Nephron (organoid): ENCODE measurements around the gene ID1.

Source experiments
- H3K27ac Mint-ChIP-seq, 3 experiments: 2 replicates each; pipeline ENCODE4 v1.8.0; 2020; ENCODE audit warnings: mixed read lengths in 3 of 3, mild to moderate bottlenecking in 2 of 3, moderate library complexity in 1 of 3
- H3K27me3 Mint-ChIP-seq: 2 replicates; pipeline ENCODE4 v1.8.0; 2021; ENCODE audit warnings: low read depth, mild to moderate bottlenecking, moderate library complexity, mixed read lengths
- H3K36me3 Mint-ChIP-seq: 2 replicates; pipeline ENCODE4 v1.8.0; 2020; ENCODE audit warnings: low read depth, mixed read lengths
- H3K4me1 Mint-ChIP-seq: 2 replicates; pipeline ENCODE4 v1.8.0; 2020; ENCODE audit warnings: mixed read lengths
- H3K4me3 Mint-ChIP-seq, 3 experiments: 2 replicates each; pipeline ENCODE4 v1.8.0; 2020; ENCODE audit warnings: mild to moderate bottlenecking in 3 of 3, mixed read lengths in 3 of 3, moderate library complexity in 2 of 3
- H3K9me3 Mint-ChIP-seq: 2 replicates; pipeline ENCODE4 v1.8.0; 2020; ENCODE audit warnings: mixed read lengths
- CTCF ChIP-seq, 3 experiments: fragments of 200-600 bp; sonication (generic); IDR thresholded peaks; one replicate each; pipeline ENCODE4 v1.5.0; 2021; ENCODE audit warnings: antibody characterized with exemption in 3 of 3; ENCODE audit not compliant: unreplicated experiment in 3 of 3

ID1 gene

GRCh38 chr20:31564284-31564683, 40.8 kb upstream of the ID1 start:
- Mint-ChIP-seq H3K4me1 (peaks cover 27% of the 10 kb centered on the region), H3K9me3 (no peaks in the 10 kb centered on the region)

GRCh38 chr20:31565699-31566318, 39.3 kb upstream of the ID1 start:
- H3K4me3 Mint-ChIP-seq = no peak overlapping the region
- no peak overlapping the region for H3K27ac Mint-ChIP-seq
- no peak for TF ChIP-seq CTCF (IDR thresholded peaks at IDR 0.05; ENCODE audit: unreplicated experiment in 3 of 3)
- H3K36me3 Mint-ChIP-seq = peaks cover 27% of the 10 kb centered on the region
- peaks cover 33% of the 10 kb centered on the region for H3K4me1 Mint-ChIP-seq
- no peaks in the 10 kb centered on the region for H3K27me3 Mint-ChIP-seq
- no peaks in the 10 kb centered on the region for H3K9me3 Mint-ChIP-seq

More at GRCh38 chr20:31564284-31564683, 40.8 kb upstream of the ID1 start:
- no peak for TF ChIP-seq CTCF (IDR thresholded peaks at IDR 0.05; ENCODE audit: unreplicated experiment in 3 of 3)
- H3K27ac Mint-ChIP-seq = no peak overlapping the region
- peaks cover 33% of the 10 kb centered on the region for H3K36me3 Mint-ChIP-seq
- no peaks in the 10 kb centered on the region for H3K27me3 Mint-ChIP-seq
- no peak overlapping the region for H3K4me3 Mint-ChIP-seq

GRCh38 chr20:31566319-31566657, 38.8 kb upstream of the ID1 start:
- H3K4me1 Mint-ChIP-seq = peaks cover 35% of the 10 kb centered on the region
- no peak for TF ChIP-seq CTCF (IDR thresholded peaks at IDR 0.05; ENCODE audit: unreplicated experiment in 3 of 3)
- no peaks in the 10 kb centered on the region for H3K9me3 Mint-ChIP-seq
- H3K4me3 Mint-ChIP-seq = no peak overlapping the region
- H3K36me3 Mint-ChIP-seq = peaks cover 24% of the 10 kb centered on the region
- no peaks in the 10 kb centered on the region for H3K27me3 Mint-ChIP-seq
- peak overlapping the region; percentile 77 to 89 (median 87) for H3K27ac Mint-ChIP-seq

GRCh38 chr20:31566658-31567379, 38.3 kb upstream of the ID1 start:
- Mint-ChIP-seq H3K4me1 (peaks cover 38% of the 10 kb centered on the region), H3K4me3 (no peak overlapping the region), H3K27me3 (no peaks in the 10 kb centered on the region), H3K36me3 (peaks cover 18% of the 10 kb centered on the region), H3K9me3 (no peaks in the 10 kb centered on the region), H3K27ac (peak overlapping the region; percentile 79 to 89 (median 87))
- TF ChIP-seq CTCF (IDR thresholded peaks at IDR 0.05; ENCODE audit: unreplicated experiment in 3 of 3) = no peak

GRCh38 chr20:31567380-31567720, 37.7 kb upstream of the ID1 start:
- TF ChIP-seq CTCF (IDR thresholded peaks at IDR 0.05; ENCODE audit: unreplicated experiment in 3 of 3) = no peak

More at GRCh38 chr20:31567380-31567720, 37.7 kb upstream of the ID1 start:
- Mint-ChIP-seq H3K36me3 (peaks cover 15% of the 10 kb centered on the region), H3K4me1 (peaks cover 42% of the 10 kb centered on the region), H3K9me3 (no peaks in the 10 kb centered on the region), H3K27me3 (no peaks in the 10 kb centered on the region), H3K4me3 (no peak overlapping the region), H3K27ac (peak overlapping the region; percentile 79 to 89 (median 87))
